ENCODE data around the gene SCAMP4.
"Not testable (repeated sequence)": the region's sequence is repeated elsewhere in the genome, so short reads cannot be mapped to it uniquely, and the experiment has no call there.

SCAMP4 gene

DNA sequence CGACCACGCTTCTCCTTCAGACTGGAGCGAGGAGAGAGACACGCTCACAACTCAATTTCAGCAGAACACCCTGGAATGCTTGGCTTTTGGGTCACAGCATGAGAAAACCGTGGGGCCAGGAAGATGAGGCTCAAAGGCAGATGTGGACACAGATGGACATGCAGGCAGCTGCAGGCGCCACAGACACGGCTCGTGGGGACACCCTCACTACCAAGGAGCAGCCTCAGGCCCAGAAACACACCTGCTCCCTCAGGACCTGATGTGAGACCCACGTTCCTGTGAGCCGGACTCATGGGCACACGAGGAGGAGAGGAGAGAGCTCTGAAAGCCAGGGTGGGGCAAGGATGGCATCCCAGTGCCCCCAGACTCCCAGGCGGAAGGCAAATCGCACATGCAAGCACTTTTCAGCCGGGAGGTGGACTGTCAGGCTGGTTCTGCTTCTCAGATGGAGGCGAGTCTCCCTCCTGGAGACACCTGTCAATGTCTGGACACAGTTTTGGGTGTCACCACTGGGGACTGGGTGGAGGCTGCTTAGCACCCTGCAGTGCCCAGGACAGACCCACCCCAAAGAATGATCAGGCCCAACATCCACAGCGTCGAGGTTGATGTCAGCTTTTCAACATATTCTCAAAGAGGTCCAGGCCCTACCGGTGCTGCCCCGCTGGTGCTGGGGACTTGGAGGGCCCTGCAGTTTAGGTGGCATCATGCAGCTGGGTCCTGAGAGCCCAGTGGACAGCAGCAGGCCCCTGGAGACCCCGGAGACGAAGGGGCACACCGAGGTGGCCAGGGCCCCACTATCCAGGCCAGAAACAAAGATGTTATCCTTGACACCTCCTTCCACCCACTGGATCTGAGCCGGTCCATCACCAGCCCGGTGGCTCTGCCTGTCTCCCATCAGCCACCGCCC lies 22.2 kb upstream of the SCAMP4 start:
- no peak for TF ChIP-seq ZNF274 (IDR thresholded peaks at IDR 0.05; ENCODE audit: low read depth, low read length)
- no peak overlapping the region; the same call in 1 of the 2 replicates for H3K4me3 ChIP-seq (ENCODE audit: low read length)

DNA sequence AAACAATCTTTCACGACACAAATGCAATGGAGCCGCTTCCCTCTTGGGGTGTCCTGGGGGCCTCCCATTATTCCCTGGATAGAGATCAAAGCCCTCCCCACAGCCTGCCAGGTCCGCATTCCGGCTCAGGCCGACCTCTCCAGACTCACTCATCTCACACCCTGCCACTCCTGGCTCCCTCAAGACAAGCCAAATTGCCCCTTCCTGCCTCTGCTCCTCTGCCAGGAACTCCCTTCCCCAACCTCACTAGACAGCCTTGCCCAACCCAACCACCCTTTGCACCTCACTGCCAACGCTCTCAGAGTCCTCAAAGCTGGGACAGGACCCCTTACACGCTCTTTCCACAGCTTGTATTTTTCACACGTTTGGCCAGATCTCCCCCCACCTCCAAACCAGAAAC lies 21.4 kb upstream of the SCAMP4 start:
- TF ChIP-seq ZNF274 (IDR thresholded peaks at IDR 0.05; ENCODE audit: low read depth, low read length) = no peak
- H3K4me3 ChIP-seq (ENCODE audit: low read length) = peak overlapping the region; percentile 86; the same call in 1 of the 2 replicates

DNA sequence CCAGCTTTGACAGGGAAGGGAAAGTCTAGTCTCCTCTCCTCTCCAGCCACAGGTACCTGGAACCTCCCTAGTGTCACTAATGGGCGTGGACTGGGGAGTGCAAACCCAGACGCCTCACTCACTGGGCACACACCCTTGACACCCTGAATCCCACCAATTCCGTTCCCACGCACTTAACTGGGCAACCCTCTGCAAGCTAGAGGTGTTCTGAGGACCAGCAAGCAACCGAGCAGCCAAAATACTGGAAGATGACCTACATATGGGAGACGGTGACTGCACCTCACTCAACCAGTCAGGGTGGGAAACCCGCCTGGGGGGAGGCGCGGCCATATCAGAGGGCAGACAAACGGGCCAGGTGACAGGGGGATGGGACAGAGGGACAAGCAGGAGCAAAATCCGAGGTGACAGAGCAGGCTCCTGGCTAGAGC lies 20.9 kb upstream of the SCAMP4 start:
- peak overlapping the region; percentile 86 for H3K4me3 ChIP-seq (ENCODE audit: low read length)

DNA sequence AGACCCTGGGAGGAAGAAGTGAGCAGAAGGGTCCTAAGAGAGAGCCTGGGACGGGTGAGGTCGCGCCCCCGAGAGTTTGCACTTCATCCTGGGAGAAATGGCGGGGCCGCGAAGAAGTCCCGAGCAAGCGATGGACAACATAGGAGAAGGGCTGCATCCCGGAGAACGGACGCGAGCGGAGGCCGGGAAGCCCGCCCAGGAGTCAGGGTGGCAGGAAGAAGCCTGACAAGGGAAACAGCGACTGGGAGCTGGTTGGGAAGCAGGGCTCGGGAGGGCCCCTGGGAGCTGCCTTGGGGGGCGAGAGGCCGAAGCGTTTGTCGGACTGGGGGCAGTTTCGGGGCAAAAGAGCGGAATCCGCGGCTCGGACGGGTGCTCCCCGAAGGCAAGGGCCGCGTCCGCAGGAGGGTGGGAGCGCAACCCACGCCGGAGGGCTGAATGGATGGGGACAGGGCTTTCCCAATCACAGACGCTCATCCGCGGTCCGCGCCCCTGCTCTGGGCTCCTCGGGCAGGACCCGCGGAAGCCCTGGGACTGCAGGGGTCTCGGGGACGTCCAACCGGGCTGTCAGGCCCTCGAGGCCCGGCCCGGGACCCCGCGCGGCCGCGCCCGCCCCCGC lies 20.4 kb upstream of the SCAMP4 start:
- peak overlapping the region; percentile 86 for H3K4me3 ChIP-seq (ENCODE audit: low read length)
- TF ChIP-seq ZNF274 (IDR thresholded peaks at IDR 0.05; ENCODE audit: low read depth, low read length) = no peak

More for the DNA sequence above, 20.9 kb upstream of the SCAMP4 start:
- no peak for TF ChIP-seq ZNF274 (IDR thresholded peaks at IDR 0.05; ENCODE audit: low read depth, low read length)

DNA sequence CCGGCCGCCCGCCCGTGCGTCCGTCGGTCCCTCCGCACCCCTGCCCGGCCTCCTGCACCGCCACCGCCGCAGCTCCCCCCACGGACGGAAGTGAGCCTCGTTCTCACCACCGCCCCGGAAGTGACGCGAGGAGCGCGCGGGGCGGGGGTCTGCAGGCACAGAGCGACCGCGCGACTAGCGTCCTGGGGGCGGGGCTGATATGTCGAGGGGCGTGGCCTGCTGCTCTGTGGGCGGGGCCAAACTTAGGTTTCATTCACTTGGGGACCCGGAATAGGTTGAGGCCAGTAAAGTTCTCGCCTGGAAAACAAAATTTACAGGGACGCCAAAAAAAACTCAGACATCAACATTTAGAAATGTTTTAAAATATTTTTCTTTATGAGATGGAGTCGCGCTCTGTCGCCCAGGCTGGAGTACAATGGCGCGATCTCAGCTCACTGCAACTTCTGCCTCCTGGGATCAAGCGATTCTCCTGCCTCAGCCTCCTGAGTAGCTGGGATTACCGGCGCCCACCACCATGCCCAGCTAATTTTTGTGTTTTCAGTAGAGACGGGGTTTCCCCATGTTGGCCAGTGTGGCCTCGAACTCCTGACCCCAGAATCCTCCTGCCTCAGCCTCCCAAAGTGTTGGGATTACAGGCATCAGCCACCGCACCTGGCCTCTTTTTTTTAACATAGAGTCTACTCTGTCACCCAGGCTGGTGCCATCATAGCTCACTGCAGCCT lies 19.6 kb upstream of the SCAMP4 start, which contains the start of gene ABHD17A:
TSS of gene ABHD17A (minus strand) at position 99 of the 722 bp plus-strand sequence. CDS start 3,930 bp downstream, outside the sequence.
- H3K4me3 ChIP-seq (ENCODE audit: low read length) = peak within 1 kb of the TSS; percentile 86

DNA sequence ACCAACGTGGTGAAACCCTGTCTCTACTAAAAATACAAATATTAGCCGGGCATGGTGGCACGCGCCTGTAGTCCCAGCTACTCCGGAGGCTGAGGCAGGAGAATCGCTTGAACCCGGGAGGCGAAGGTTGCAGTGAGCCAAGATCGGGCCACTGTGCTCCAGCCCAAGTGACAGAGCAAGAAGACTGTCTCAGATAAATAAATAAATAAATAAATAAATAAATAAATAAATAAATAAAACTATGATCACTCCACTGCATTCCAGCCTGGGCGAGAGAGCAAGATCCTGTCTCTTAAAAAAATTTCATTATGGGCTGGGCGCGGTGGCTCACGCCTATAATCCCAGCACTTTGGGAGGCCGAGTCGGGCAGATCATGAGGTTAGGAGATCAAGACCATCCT lies 18.8 kb upstream of the SCAMP4 start:
- not testable (repeated sequence) for H3K4me3 ChIP-seq (ENCODE audit: low read length)

DNA sequence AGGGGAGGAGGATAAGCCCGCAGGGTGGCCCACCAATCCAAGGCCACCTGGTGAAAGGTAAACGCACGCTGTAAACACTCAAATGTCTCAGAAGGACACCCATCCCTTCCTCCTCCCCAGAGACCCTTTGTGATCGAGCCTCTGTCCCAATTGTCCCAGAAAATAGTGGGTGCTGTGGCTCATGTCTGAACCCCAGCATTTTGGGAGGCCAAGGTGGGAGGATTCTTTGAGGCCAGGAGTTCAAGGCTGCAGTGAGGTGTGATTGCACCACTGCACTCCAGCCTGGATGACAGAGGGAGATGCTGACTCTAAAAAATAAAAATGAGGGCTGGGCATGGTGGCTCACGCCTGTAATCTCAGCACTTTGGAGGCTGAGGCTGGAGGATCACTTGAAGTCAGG lies 16.8 kb upstream of the SCAMP4 start:
- TF ChIP-seq ZNF274 (IDR thresholded peaks at IDR 0.05; ENCODE audit: low read depth, low read length) = no peak
- H3K4me3 ChIP-seq (ENCODE audit: low read length) = no peak overlapping the region

DNA sequence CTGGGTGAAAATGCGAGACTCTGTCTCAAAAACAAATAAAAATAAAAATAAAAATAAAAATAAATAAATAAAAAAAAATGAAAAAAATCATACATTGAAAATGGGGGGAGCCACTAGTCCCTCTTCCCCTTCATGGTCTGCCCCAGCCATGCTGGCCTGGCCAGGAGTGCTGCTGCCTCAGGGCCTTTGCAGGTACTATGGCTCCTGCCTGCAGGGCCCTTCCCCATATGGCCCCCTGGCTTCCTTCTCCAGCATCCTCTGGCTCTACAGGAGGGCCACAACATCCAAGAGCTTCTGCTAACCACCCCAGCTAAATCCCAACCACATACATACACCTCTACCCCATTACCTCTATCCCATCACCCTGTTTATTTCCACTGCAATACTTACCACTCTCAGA lies 15.3 kb upstream of the SCAMP4 start:
- no peak for TF ChIP-seq ZNF274 (IDR thresholded peaks at IDR 0.05; ENCODE audit: low read depth, low read length)

DNA sequence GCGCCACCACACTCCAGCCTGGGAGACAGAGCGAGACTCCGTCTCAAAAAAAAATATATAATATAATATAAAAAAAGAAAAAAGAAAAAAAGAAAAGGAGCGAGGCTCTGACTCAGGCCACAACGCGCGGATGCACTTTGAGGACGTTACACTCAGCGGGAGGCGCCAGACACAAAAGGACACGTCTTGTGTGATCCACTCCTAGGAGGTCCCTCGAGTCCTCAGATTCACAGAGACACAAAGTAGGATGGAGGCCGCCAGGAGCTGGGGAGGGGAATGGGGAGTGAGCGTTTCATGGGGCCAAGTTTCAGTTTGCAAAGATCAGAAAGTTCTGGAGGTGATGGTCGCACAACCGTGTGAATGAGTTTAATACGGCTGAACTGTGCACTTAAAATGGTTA lies 11.4 kb upstream of the SCAMP4 start:
- no peak overlapping the region for H3K4me3 ChIP-seq (ENCODE audit: low read length)
- TF ChIP-seq ZNF274 (IDR thresholded peaks at IDR 0.05; ENCODE audit: low read depth, low read length) = no peak

More for the DNA sequence above, 15.3 kb upstream of the SCAMP4 start:
- H3K4me3 ChIP-seq (ENCODE audit: low read length) = no peak overlapping the region

DNA sequence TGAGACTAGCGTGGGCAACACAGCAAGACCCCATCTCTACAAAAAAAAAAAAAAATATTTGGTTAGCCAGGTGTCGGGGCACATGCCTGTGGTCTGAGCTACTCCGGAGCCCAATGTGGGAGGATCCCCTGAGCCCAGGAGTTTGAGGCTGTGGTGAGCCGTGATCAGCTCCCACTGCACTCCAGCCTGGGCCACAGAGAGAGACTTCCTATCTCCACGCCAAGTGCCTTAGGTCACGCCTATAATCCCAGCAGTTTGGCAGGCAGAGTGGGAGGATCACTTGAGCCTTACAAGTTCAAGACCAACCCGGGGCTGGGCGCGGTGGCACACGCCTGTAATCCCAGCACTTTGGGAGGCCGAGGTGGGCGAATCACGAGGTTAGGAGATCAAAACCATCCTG lies 8.7 kb upstream of the SCAMP4 start:
- H3K4me3 ChIP-seq (ENCODE audit: low read length) = no peak overlapping the region
- TF ChIP-seq ZNF274 (IDR thresholded peaks at IDR 0.05; ENCODE audit: low read depth, low read length) = no peak

DNA sequence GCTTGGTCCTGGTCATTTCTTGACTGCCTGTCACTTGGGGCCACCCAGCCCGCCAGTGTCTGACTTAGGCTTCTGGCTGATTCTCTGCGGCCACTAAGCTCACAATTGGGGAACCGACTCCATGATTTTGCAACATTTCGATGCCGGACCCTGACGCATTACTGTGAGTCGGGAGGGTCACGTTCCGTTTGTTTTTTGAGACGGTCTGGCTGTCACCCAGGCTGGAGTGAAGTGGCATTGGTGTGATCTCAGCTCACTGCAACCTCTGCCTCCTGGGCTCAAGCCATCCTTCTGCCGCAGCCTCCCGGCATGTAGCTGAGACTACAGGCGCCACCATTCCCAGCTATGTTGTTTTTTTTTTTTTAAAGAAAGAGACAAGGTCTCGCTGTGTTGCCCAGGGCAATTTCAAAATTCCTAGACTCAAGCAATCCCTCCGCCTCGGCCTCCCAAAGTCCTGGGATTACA lies 3.2 kb upstream of the SCAMP4 start:
- TF ChIP-seq ZNF274 (IDR thresholded peaks at IDR 0.05; ENCODE audit: low read depth, low read length) = no peak
- H3K4me3 ChIP-seq (ENCODE audit: low read length) = no peak overlapping the region

DNA sequence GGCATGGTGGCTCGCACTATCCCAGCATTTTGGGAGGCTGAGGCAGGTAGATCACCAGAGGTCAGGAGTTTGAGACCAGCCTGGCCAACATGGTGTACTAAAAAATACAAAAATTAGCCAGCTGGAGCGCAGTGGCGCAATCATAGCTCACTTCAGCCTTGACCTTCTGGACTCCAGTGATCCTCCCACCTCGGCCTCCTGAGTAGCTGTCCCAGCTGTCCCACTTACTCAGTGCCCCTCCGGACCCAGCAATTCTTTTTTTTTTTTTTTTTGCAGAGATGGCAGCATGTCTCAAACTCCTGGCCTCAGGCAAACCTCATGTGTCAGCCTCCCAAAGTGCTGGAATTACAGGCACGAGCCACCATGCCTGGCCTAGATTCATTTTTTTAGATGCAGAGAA lies 2.3 kb upstream of the SCAMP4 start:
- no peak for TF ChIP-seq ZNF274 (IDR thresholded peaks at IDR 0.05; ENCODE audit: low read depth, low read length)
- H3K4me3 ChIP-seq (ENCODE audit: low read length) = no peak overlapping the region; the same call in 1 of the 2 replicates

DNA sequence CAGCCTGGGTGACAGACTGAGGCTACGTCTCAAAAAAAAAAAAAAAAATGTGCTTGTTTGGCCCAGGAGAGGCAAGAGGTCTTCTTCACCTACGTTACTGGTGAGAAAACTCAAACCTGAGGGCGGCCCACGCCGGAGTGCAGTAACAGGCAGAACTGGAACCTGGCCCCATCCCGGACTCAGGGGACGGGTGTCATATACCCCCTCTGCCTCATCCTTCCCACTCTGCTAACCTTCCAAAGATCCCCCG lies 414 bp upstream of the SCAMP4 start:
- TF ChIP-seq ZNF274 (IDR thresholded peaks at IDR 0.05; ENCODE audit: low read depth, low read length) = no peak

DNA sequence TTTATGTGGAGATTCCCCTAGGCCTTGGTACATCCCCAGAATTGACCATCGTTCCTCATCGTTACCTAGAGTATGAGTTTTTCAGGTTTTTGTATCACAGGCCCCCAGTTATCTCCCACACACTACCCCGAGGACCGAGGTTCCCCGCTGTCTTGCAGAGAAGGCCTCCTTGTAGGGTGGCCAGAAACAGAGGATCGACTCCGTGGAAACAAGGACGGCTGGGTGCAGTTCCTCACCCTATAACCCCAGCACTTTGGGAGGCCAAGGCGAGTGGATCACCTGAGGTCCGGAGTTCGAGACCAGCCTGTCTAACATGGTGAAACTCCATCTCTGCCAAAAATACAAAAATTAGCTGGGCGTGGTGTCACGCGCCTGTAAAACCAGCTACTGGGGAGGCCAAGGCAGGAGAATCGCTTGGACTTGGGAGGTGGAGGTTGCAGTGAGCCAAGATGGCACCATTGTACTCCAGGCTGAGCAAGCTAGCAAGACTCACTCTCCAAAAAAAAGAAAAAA lies 720 bp downstream of the SCAMP4 start:
- TF ChIP-seq ZNF274 (IDR thresholded peaks at IDR 0.05; ENCODE audit: low read depth, low read length) = no peak
- H3K4me3 ChIP-seq (ENCODE audit: low read length) = peak overlapping the region; percentile 70

More for the DNA sequence above, 414 bp upstream of the SCAMP4 start:
- H3K4me3 ChIP-seq (ENCODE audit: low read length) = peak overlapping the region; percentile 54; the same call in 1 of the 2 replicates
